ENCODE data around the gene ZNF451.

DNA sequence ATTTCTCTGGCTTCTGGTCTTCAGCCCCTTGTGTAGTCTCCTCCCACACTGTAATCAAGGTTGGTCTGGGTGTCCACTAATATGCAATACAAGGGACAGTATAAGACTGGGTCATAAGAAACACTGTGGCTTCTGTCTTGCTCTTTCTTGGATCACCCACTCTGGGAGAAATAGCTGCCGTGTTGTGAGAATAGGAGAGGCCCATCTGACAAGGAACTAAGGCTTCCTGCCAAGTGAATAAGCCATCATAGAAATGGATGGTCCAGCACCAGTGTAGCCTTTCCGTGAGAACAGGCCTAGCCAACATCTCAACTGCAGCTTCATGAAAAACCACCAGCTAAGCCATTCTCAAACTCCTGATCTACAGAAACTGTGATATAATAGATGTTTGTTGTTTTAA, 105.5 kb downstream of the ZNF451 start:
- TF ChIP-seq, protein P1, sequence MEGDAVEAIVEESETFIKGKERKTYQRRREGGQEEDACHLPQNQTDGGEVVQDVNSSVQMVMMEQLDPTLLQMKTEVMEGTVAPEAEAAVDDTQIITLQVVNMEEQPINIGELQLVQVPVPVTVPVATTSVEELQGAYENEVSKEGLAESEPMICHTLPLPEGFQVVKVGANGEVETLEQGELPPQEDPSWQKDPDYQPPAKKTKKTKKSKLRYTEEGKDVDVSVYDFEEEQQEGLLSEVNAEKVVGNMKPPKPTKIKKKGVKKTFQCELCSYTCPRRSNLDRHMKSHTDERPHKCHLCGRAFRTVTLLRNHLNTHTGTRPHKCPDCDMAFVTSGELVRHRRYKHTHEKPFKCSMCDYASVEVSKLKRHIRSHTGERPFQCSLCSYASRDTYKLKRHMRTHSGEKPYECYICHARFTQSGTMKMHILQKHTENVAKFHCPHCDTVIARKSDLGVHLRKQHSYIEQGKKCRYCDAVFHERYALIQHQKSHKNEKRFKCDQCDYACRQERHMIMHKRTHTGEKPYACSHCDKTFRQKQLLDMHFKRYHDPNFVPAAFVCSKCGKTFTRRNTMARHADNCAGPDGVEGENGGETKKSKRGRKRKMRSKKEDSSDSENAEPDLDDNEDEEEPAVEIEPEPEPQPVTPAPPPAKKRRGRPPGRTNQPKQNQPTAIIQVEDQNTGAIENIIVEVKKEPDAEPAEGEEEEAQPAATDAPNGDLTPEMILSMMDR (IDR thresholded peaks at IDR 0.05) = no peak
- no peak for TF ChIP-seq POLR2A (IDR thresholded peaks at IDR 0.05)

All from prostate gland (tissue), 2 donors.